ENCODE measurements around the gene LBR. TPM values are rescaled to one million over a fixed set of nuclear protein-coding genes. Genes with fewer than 3 reads are reported as not detected.
A peak's percentile ranks its signal among the peaks of the same experiment; 100 is the strongest.
"Not testable (repeated sequence)": the region's sequence is repeated elsewhere in the genome, so short reads cannot be mapped to it uniquely, and the experiment has no call there.

The LBR gene
- 10 to 100 TPM; 85.2 to 88.5 TPM for total RNA-seq
- long read RNA-seq, transcript LBR-206 (2 exons, 536 nt) = minor isoform, 7 of 198 reads
- long read RNA-seq, transcript LBR-201 (14 exons, 3,745 nt) = major isoform, 152 of 198 reads
- long read RNA-seq, partial matches to known transcripts = 20 of 198 reads
- long read RNA-seq, other reads (novel, unspliced or antisense) = 17 of 198 reads

DNA sequence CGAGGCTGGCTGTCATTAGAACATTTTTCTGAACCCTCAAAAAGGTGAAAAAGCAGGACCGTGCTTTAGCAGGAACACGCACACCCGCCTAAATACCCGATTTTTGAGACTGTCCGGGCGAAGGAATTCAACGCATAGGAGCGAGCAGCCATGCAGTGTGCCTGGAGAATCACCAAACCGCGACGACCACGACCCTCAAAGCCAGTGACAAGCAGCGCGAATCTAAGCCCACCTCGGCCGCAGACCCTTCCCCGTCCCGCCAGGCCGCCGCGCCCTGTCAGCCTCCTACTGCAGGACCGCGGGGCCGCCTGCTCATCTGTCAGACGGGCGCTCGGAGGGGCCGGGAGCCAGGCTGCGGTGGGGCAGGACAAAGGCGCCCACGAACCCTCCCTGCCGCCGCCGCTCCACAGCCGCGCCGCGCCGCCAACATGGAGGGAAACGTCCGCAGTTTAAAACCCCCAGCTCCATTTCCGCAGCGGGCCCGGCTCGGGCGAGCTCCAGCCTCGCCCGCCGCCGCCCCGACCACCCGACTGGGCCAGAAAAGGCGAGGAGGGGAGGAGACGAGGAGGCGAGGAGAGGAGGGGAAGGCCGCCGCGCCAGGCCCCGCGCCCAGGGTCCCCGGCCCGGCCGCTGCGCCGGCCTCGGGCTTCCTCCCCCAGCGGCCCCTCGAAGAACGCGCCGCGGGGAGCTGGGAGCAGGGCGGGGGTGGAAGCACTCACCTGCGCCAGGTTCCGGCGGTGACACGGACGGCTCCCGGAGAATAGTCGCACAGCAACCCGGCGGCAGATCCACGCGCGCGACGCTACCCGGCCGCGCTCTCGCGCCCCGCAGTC lies at the start of gene LBR:
TSS of gene LBR (minus strand) at position 804 of the 833 bp plus-strand sequence. CDS start 3,963 bp downstream, outside the sequence.
- intact Hi-C loops (cut with DNase I, micrococcal nuclease) = no loop called here
- peak; percentile 29 for ATAC-seq
- DNase-seq = peak in 1 of 2 donors; percentile 62

- intact Hi-C loops (cut with DNase I, micrococcal nuclease) = loop anchor here (10.0 kb wide), 2 partner anchors 437 to 497 kb away; no protein-coding TSS in a partner anchor
- no peak for DNase-seq
- no peak for ATAC-seq
Observed at GRCh38 chr1:225477296-225477911, 49.6 kb upstream of the LBR start.

DNA sequence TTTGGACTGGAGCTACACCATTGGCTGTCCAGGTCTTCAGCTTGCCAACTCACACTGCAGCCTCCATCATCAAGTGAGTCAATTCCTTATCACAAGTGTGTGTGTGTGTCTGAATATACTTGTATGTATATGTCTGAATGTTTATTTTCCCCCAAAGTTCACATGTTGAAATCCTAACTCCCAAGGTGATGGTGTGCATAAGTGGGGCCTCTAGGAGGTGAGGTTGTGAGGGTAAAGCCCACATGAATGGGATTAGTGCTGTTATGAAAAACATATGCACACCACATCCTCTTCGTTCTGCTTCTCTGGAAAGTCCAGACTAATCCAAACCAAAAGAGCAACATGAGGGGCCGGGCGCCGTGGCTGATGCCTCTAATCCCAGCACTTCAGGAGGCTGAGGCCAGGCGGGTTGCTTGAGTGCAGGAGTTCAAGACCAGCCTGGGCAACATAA lies 48.7 kb upstream of the LBR start:
- peak in 1 of 2 donors; percentile 16 for DNase-seq
- intact Hi-C loops (cut with DNase I, micrococcal nuclease) = loop anchor here (10.0 kb wide), 2 partner anchors 438 to 498 kb away; no protein-coding TSS in a partner anchor
- no peak for ATAC-seq

- no peak for ATAC-seq
- DNase-seq = peak in 1 of 2 donors; percentile 14
- intact Hi-C loops (cut with DNase I, micrococcal nuclease) = loop anchor here (10.0 kb wide), 2 partner anchors 439 to 499 kb away; no protein-coding TSS in a partner anchor
Observed at GRCh38 chr1:225476100-225476511, 48.3 kb upstream of the LBR start.

GRCh38 chr1:225474986-225475820 lies 47.4 kb upstream of the LBR start:
- ATAC-seq = peak; percentile 87
- intact Hi-C loops (cut with DNase I, micrococcal nuclease) = loop anchor here (2.0 to 10.0 kb wide), 4 partner anchors 298 to 500 kb away; no protein-coding TSS in a partner anchor
- peak; percentile 59 to 67 for DNase-seq

DNA sequence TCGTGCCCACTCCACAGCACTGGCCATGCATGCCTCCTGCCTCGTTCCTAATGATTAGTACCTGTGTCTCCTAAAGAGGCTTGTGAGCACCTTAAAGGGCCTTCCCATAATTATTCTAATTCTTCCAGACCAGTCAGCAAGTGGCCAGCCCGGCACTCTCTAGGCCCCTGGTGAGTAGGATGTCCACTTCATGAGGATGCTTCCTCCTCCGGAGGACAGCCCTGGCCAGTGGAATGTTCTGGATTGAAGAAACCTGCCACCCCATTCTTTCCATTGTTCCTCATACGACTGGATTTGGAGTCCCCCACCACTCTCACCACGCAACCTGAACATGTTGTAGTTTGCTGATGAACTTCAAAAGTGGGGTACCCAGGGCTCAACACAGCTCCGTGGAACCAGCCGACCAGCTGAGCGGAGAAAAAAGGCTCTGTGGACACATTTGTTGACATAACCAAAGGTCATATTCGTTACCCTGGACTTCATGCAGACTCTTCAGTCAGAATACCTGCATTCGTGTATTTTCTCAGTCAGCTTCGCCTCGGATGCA lies 46.7 kb upstream of the LBR start:
- no peak for ATAC-seq
- peak in 1 of 2 donors; percentile 25 for DNase-seq
- intact Hi-C loops (cut with DNase I, micrococcal nuclease) = loop anchor here (2.0 to 10.0 kb wide), 4 partner anchors 298 to 500 kb away; no protein-coding TSS in a partner anchor

GRCh38 chr1:225473676-225474438 lies 46.0 kb upstream of the LBR start:
- intact Hi-C loops (cut with DNase I, micrococcal nuclease) = loop anchor here (2.0 to 10.0 kb wide), 4 partner anchors 299 to 501 kb away; no protein-coding TSS in a partner anchor
- not testable (repeated sequence) for ATAC-seq
- DNase-seq = peak in 1 of 2 donors; percentile 22

GRCh38 chr1:225473266-225473665 lies 45.4 kb upstream of the LBR start:
- intact Hi-C loops (cut with DNase I, micrococcal nuclease) = loop anchor here (10.0 kb wide), 2 partner anchors 442 to 502 kb away; no protein-coding TSS in a partner anchor
- not testable (repeated sequence) for ATAC-seq
- DNase-seq = peak; percentile 29 to 72

DNA sequence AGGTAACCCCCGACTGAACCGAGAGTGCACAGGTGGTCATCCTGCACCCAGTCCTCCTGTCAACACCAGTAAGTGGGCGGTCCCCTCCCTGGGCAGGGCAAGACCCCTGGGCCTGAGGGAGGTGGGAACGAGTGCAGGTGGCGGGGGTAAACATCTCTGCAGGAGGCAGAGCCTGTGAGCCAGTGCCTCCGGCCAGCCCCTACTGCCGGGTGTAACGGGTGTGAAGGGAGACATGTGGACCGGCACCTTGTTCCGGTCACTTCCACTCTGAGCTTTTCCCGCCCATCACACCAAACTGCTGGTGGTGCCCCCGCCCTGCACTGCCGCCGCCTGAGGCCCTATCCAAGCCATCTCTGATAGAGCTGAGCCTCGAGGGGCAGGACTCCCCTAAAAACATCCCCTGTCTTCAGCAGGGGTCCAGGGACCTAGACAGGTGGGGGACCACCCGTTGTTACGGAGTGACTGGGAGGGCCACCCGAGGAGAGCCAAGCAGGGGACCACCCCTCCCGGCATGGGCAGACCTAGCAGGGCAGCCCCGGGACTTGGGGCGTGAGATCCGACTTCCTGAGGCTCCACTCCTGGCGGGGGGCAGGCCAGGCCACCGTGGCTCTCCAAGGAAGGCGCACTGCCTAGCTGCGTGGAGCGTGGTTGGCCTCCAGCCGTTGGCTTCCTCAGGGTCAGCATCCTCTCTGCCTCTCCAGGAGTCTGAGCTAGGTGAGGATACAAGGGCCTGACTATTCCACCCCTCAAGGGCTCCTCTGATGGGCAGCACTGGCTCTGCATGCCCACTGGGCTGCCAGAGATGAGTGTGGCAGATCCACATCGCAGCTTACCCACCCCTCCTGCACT lies 43.8 kb upstream of the LBR start:
- ATAC-seq (no peak), DNase-seq (no peak)
- intact Hi-C loops (cut with DNase I, micrococcal nuclease) = loop anchor here (10.0 kb wide), 2 partner anchors 443 to 503 kb away; no protein-coding TSS in a partner anchor

DNA sequence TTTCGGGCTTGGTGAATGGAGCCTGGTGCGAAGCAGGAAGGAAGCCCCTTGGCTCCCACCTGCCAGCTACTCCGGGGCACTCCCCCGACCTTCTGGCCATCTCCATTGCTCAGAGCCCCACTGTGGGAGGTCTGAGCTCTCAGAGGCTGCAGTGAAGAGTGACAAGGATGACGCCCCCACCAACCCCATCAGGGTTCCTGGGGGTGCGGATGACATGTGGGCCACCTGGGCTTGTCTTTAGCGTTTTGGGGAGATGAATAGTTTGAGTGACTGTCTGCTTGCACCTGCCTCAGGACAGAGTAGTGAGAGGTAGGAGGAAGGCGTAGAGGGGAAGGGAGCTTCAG lies 43.2 kb upstream of the LBR start:
- no peak for ATAC-seq
- DNase-seq = no peak
- intact Hi-C loops (cut with DNase I, micrococcal nuclease) = loop anchor here (10.0 kb wide), 2 partner anchors 444 to 504 kb away; no protein-coding TSS in a partner anchor

DNA sequence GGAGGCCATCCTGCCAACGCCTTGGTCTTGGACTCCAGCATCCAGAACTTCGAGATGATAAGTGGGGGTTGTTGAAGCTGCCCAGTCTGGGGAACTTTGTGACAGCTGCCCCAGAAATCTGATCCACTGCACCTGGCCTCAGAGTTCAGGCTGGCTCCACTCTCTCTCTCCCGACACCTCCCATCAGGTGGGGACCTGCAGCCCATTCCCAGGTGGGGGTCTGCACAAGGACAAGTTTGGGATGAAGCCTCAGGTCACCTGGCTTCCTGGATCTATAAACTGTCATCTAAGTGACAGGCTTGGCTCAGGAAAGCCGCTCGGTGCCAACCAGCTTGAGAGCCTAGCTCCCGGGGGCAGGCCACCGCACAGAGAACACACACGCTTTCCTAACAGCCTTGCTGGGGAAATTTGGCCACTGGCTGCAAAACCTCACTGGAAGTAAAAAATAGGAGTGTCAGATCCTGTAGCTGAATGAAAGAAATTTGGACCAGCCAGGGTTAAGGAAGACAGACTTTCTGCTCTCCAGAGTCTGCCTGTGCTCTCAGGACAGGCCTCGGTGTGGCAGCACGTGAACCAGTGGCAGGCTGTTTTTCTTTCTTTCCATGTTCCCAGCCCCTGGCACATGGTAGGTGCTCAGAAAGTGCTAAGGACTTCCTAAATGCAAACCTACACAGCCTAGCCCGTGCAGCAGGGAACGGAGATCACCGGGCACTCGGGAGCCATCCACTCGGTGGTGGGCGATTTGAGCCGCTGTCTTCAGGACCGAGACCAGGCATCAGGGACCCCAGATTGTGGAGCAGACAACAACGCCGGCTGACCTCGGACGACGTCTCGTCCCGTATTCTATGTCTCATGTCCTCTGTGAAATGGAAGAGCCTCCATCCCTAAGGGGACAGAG lies 42.6 kb upstream of the LBR start:
- intact Hi-C loops (cut with DNase I, micrococcal nuclease) = loop anchor here (10.0 kb wide), 2 partner anchors 444 to 504 kb away; no protein-coding TSS in a partner anchor
- ATAC-seq = no peak
- no peak for DNase-seq

- intact Hi-C loops (cut with DNase I, micrococcal nuclease) = no loop called here
Observed at GRCh38 chr1:225469051-225469450, 41.2 kb upstream of the LBR start.

GRCh38 chr1:225468270-225469020 lies 40.6 kb upstream of the LBR start:
- DNase-seq = peak in 1 of 2 donors; percentile 18
- no peak for ATAC-seq
- intact Hi-C loops (cut with DNase I, micrococcal nuclease) = no loop called here

More at GRCh38 chr1:225469051-225469450, 41.2 kb upstream of the LBR start:
- ATAC-seq (peak; percentile 10), DNase-seq (no peak)

DNA sequence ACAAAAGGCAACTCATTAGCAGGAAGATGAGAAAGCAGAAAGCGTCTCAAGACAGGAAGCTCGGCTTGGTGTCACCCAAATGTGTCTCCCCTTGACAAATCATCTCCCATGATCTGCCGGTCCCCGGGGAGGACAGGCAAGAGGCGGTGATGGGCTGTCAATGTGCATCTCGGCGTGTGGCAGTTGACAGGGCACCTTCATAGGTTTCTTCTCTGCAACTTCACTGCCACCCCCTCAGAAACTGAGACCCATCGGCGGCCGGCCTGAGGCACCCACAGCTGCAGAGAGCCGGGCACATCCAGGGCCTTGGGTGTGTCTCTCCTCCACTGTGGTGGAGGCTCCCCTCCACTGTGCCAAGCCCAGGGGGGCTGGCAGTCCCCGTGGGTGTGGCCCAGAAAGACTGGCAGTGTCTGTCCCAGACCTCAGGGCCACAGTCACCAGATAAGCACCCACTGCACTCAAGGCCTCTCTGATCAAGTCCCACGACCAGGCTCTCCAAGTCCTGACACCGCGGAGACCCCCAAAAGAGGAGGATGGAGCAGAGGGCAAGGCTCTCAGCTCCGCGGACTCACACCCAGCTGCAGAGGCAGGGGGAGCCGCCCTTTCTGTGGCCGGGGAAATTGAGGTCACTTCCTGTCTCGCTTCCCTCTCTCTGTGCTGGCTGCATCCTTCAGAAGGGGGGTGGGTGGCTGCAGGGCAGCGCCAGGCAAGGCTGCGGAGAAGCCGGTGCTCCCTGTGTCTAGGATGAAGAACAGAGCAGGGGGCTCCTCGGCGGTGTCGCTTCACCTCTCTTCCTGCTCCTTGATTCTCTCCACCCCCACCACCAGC lies 39.6 kb upstream of the LBR start:
- peak; percentile 68 to 73 for DNase-seq
- intact Hi-C loops (cut with DNase I, micrococcal nuclease) = no loop called here

More for the DNA sequence above, 39.6 kb upstream of the LBR start:
- ATAC-seq = no peak
